HCT116 (cell line): Measurements from ENCODE around the gene NONO. TPM values are rescaled to one million over a fixed set of nuclear protein-coding genes. Genes with fewer than 3 reads are reported as not detected.
A peak's percentile ranks its signal among the peaks of the same experiment; 100 is the strongest.

Experiments
- ATAC-seq: fragments of 200-7000 bp; cut with Tn5 transposase; 2 replicates; pipeline ENCODE4 v1.9.1; 2020; ENCODE audit warnings: mild to moderate bottlenecking, moderate library complexity
- BruUV-seq: library from RNA; stranded (reverse); fragments of 400-500 nt; replicated peaks from 2 replicates; lab custom pipeline; 2021; lab: Mats Ljungman, UMichigan
- CTCF ChIA-PET: fragments of 300-600 bp; sonication (Branson Sonifier 250); formaldehyde crosslinking; loops from one replicate; lab custom pipeline; 2021; ENCODE audit warnings: antibody characterized with exemption; lab: Charles Lee
- POLR2A ChIA-PET: fragments of 300-600, 350-600 bp; sonication (Branson Sonifier 250); formaldehyde crosslinking; loops from one replicate; lab custom pipeline; 2021; ENCODE audit warnings: antibody characterized with exemption; lab: Charles Lee
- RAD21 ChIA-PET, 2 experiments: fragments of 300-600 bp; sonication (Branson Sonifier 250); formaldehyde crosslinking; loops; one replicate each; lab custom pipeline; 2023; ENCODE audit warnings: low total read pairs in 2 of 2; ENCODE audit not compliant: uncharacterized antibody in 2 of 2, unreplicated experiment in 2 of 2, low non-redundant PET in 1 of 2; lab: Charles Lee
- DNase-seq: peaks from one replicate; pipeline ENCODE4 v3.0.0-alpha.2; 2010; ENCODE audit warnings: low read depth, low spot score
- H2AFZ ChIP-seq: fragments of 200-600 bp; shearing (Covaris generic), sonication (generic); 2 replicates; pipeline ENCODE4 v1.6.1; 2017; ENCODE audit warnings: low read depth, mixed run types, mixed read lengths, antibody characterized with exemption, low read length; ENCODE audit not compliant: poor library complexity, severe bottlenecking
- H3K27ac ChIP-seq: 2 replicates; pipeline ENCODE4 v1.5.1; 2012; ENCODE audit warnings: low read depth, low read length
- H3K27me3 ChIP-seq: fragments of 200-600 bp; sonication (generic); 2 replicates; pipeline ENCODE4 v1.6.1; 2016; ENCODE audit warnings: mixed run types, low read length, mixed read lengths; ENCODE audit not compliant: insufficient read depth
- H3K36me3 ChIP-seq, 2 experiments: fragments of 200-500 bp in 1 of 2; fragments of 200-600 bp in 1 of 2; sonication (Bioruptor generic) in 1 of 2; sonication (generic) in 1 of 2; 2 replicates each; pipeline versions ENCODE4 v1.5.1 to v1.6.1; 2014 to 2016; ENCODE audit warnings: low read length in 2 of 2, inconsistent platforms in 1 of 2, mixed read lengths in 1 of 2, mixed run types in 1 of 2; ENCODE audit not compliant: insufficient read depth in 2 of 2, control insufficient read depth in 1 of 2
- H3K4me1 ChIP-seq, 2 experiments: fragments of 200-600 bp in 1 of 2; sonication (generic) in 1 of 2; 2 replicates each; pipeline versions ENCODE4 v1.5.1 to v1.6.1; 2012 to 2017; ENCODE audit warnings: low read length in 2 of 2, inconsistent platforms in 1 of 2, mild to moderate bottlenecking in 1 of 2, mixed read lengths in 1 of 2, mixed run types in 1 of 2, moderate library complexity in 1 of 2; ENCODE audit not compliant: insufficient read depth in 2 of 2, control insufficient read depth in 1 of 2
- H3K4me2 ChIP-seq: fragments of 200-600 bp; sonication (generic); 2 replicates; pipeline ENCODE4 v1.6.1; 2017; ENCODE audit warnings: mixed run types, low read length, mixed read lengths
- H3K4me3 ChIP-seq, 2 experiments: fragments of 200-600 bp in 1 of 2; sonication (generic) in 1 of 2; replicated peaks in 1 of 2; 2 replicates each; pipeline ENCODE4 v1.5.1; 2011 to 2016; ENCODE audit warnings: low read length in 2 of 2, control low read depth in 1 of 2, low read depth in 1 of 2, mild to moderate bottlenecking in 1 of 2, mixed read lengths in 1 of 2, mixed run types in 1 of 2
- H3K79me2 ChIP-seq: fragments of 200-600 bp; sonication (generic); 2 replicates; pipeline ENCODE4 v1.6.1; 2017; ENCODE audit warnings: mild to moderate bottlenecking, mixed run types, low read length, moderate library complexity, mixed read lengths; ENCODE audit not compliant: insufficient read depth
- H3K9ac ChIP-seq: fragments of 200-600 bp; sonication (generic); 2 replicates; pipeline ENCODE4 v1.6.1; 2016; ENCODE audit warnings: low read length, mixed read lengths
- H3K9me2 ChIP-seq: fragments of 200-600 bp; sonication (generic), shearing (Covaris generic); 2 replicates; pipeline ENCODE4 v1.6.1; 2017; ENCODE audit warnings: mixed run types, mild to moderate bottlenecking, moderate library complexity; ENCODE audit not compliant: insufficient read depth
- H3K9me3 ChIP-seq, 2 experiments: fragments of 200-500 bp in 1 of 2; fragments of 200-600 bp in 1 of 2; sonication (Bioruptor generic) in 1 of 2; sonication (generic) in 1 of 2; 2 replicates each; pipeline ENCODE4 v1.6.1; 2014 to 2017; ENCODE audit warnings: low read length in 2 of 2, mixed read lengths in 2 of 2, inconsistent platforms in 1 of 2, low read depth in 1 of 2, mild to moderate bottlenecking in 1 of 2, mixed run types in 1 of 2, moderate library complexity in 1 of 2; ENCODE audit not compliant: control insufficient read depth in 1 of 2, insufficient read depth in 1 of 2
- H4K20me1 ChIP-seq: fragments of 200-600 bp; sonication (generic), shearing (Covaris generic); 2 replicates; pipeline ENCODE4 v1.6.1; 2017; ENCODE audit warnings: mixed run types, mild to moderate bottlenecking, moderate library complexity; ENCODE audit not compliant: insufficient read depth
- ATF3 ChIP-seq: IDR thresholded peaks from 2 replicates; pipeline ENCODE4 v1.6.1; 2012
- CBX3 ChIP-seq: IDR thresholded peaks from 2 replicates; pipeline ENCODE4 v1.6.1; 2012; ENCODE audit warnings: low read depth
- CEBPB ChIP-seq: IDR thresholded peaks from 2 replicates; pipeline ENCODE4 v1.6.1; 2012; ENCODE audit warnings: low read depth
- ELF1 ChIP-seq: IDR thresholded peaks from 2 replicates; pipeline ENCODE4 v1.6.1; 2012; ENCODE audit warnings: low read depth, borderline replicate concordance
- EZH2 ChIP-seq: fragments of 200-600 bp; sonication (generic); IDR thresholded peaks from 2 replicates; pipeline ENCODE4 v1.6.1; 2017; ENCODE audit warnings: antibody characterized with exemption, mixed run types
- JUND ChIP-seq: IDR thresholded peaks from 2 replicates; pipeline ENCODE4 v1.6.1; 2012
- MAX ChIP-seq: IDR thresholded peaks from 2 replicates; pipeline ENCODE4 v1.6.1; 2012
- RAD21 ChIP-seq: IDR thresholded peaks from 2 replicates; pipeline ENCODE4 v1.6.1; 2012; ENCODE audit warnings: low read depth, mild to moderate bottlenecking
- REST ChIP-seq: IDR thresholded peaks from 2 replicates; pipeline ENCODE4 v1.6.1; 2012; ENCODE audit warnings: low read depth
- SRF ChIP-seq: IDR thresholded peaks from 2 replicates; pipeline ENCODE4 v1.6.1; 2012; ENCODE audit warnings: low read depth
- ZFX ChIP-seq: fragments of 450-650 bp; IDR thresholded peaks from 2 replicates; pipeline ENCODE4 v1.6.1; 2017
- intact Hi-C: fragments of 100-400 bp; cut with micrococcal nuclease; formaldehyde crosslinking; loops from 2 replicates; pipeline ENCODE4 v1.10.0; 2022
- total RNA-seq: library from RNA; stranded (reverse); gene quantifications from one replicate; pipeline ENCODE4 v1.2.1, GENCODE V29; 2021; ENCODE audit not compliant: unreplicated experiment

Gene NONO
- total RNA-seq, 1 experiment from 2014 or later = 523 TPM

GRCh38 chrX:71301195-71301924 is 17.9 kb downstream of the NONO start, which contains the start of gene ITGB1BP2:
Gene ITGB1BP2, plus strand, starts transcription at chrX:71301750. Its CDS starts 57 bp downstream, at chrX:71301807.
- Histone ChIP-seq H3K36me3 (peaks cover 13 to 20% of the 10 kb centered on the region in 2 experiments), H3K27me3 (no peaks in the 10 kb centered on the region), H3K9me2 (no peaks in the 10 kb centered on the region), H3K4me2 (no peak within 1 kb of the TSS), H3K9me3 (no peaks in the 10 kb centered on the region), H3K27ac (no peak within 1 kb of the TSS), H3K79me2 (no peaks in the 10 kb centered on the region), H3K4me3 (no peak within 1 kb of the TSS), H2AFZ (no peak within 1 kb of the TSS), H4K20me1 (no peaks in the 10 kb centered on the region), H3K9ac (no peak within 1 kb of the TSS), H3K4me1 (no peaks in the 10 kb centered on the region)
- CTCF ChIA-PET = no interaction called here
- POLR2A ChIA-PET = no interaction called here
- RAD21 ChIA-PET = no interaction called here
- intact Hi-C loops = no loop called here
- ATAC-seq (peak; percentile 43), DNase-seq (no peak)
- TF ChIP-seq ATF3 (no peak), JUND (peak; percentile 22; the same call in 1 of the 2 replicates)
- no TSS peak for BruUV-seq

GRCh38 chrX:71302461-71303213 is 19.2 kb downstream of the NONO start:
- ATAC-seq (0 out of 2 replicates have a peak, but pooled peaks have one; percentile 19), DNase-seq (no peak)
- Histone ChIP-seq H3K27ac (no peak overlapping the region), H3K9me2 (no peaks in the 10 kb centered on the region), H3K9ac (no peak overlapping the region), H4K20me1 (no peaks in the 10 kb centered on the region), H3K79me2 (no peaks in the 10 kb centered on the region), H2AFZ (no peak overlapping the region), H3K36me3 (peaks cover 4 to 9% of the 10 kb centered on the region in 2 experiments; a peak in 2 of 4 replicates), H3K4me3 (no peak overlapping the region), H3K9me3 (no peaks in the 10 kb centered on the region), H3K4me2 (no peak overlapping the region), H3K4me1 (no peaks in the 10 kb centered on the region), H3K27me3 (no peaks in the 10 kb centered on the region)
- intact Hi-C loops = no loop called here
- BruUV-seq = no TSS peak
- CTCF ChIA-PET = no interaction called here
- RAD21 ChIA-PET = no interaction called here
- POLR2A ChIA-PET = no interaction called here
- TF ChIP-seq EZH2 (no peak), SRF (no peak), CBX3 (no peak), RAD21 (no peak), ZFX (no peak), JUND (no peak), REST (no peak), CEBPB (no peak), MAX (no peak), ELF1 (no peak)
